NCI-H2029 (cell line): ENCODE measurements around the gene CRYGS.
"Not testable (repeated sequence)": the region's sequence is repeated elsewhere in the genome, so short reads cannot be mapped to it uniquely, and the experiment has no call there.

Experiments used
- DNase-seq: peaks from one replicate; lab custom pipeline; 2025; lab: John Stamatoyannopoulos, UW

Gene CRYGS

GRCh38 chr3:186544281-186544680 is at the start of gene CRYGS:
Gene CRYGS, minus strand, starts transcription at chr3:186544380. Its CDS starts 54 bp downstream, at chr3:186544326.
- no peak for DNase-seq

DNA sequence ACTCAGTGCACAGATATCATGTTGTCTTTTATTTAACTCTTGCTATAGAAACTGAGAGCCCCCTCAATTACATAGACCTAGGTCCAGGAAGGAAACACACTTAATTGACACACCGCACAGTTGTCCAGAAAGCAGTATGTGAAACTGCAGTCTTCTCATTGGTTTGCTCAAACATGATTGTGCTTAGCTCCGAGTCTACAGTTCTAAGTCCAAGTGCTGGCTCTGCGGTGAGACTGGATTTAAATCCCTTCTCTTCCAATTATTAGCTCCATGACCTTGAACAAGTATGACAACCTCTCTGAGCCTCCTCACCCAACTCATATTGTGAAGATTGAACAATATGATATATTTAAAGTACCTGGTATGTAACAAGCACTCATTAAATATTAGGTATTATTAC is 49.7 kb upstream of the CRYGS start:
- DNase-seq = no peak

- DNase-seq = no peak
Observed at GRCh38 chr3:186592682-186593081, 48.5 kb upstream of the CRYGS start.

- no peak for DNase-seq
Observed at GRCh38 chr3:186590580-186591295, 46.6 kb upstream of the CRYGS start.

GRCh38 chr3:186589856-186590579 is 45.8 kb upstream of the CRYGS start:
- DNase-seq = no peak

- no peak for DNase-seq
Observed at GRCh38 chr3:186589121-186589520, 44.9 kb upstream of the CRYGS start.

DNA sequence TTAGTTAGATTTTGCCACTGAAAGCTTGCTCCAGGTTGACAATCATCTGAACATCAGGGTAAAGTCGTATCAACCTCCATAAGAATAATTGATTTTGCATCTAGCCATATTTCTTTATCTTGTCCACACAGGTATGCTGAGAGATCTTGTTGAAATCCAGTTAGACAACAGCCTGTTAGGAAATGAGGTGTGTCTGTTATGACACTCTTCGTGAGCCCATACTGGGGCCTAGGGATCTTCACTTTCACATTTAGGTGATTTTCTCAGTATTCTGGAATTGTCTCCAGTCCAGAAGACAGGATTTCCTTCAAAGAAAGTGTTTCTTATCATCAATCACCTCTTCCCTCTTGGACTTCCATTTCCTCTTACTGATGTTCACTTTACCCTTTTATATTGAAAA is 44.5 kb upstream of the CRYGS start:
- no peak for DNase-seq

GRCh38 chr3:186587183-186587582 is 43.0 kb upstream of the CRYGS start:
- no peak for DNase-seq

DNA sequence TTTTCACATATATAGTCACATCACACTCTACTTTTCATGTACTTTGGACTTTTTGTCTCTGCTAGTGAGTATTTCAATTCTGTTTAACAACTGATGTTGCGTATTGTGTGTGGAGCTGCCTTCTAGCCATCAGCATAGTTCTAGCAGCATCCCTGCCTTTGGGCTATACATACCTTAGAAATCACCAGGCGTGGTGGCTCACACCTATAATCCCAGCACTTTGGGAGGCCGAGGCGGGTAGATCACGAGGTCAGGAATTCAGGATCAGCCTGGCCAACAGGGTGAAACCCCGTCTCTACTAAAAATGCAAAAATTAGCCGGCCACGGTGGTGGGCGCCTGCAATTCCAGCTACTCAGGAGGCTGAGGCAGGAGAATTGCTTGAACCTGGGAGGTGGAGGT is 42.1 kb upstream of the CRYGS start:
- DNase-seq = not testable (repeated sequence)

- DNase-seq = no peak
Observed at GRCh38 chr3:186583831-186584230, 39.7 kb upstream of the CRYGS start.

GRCh38 chr3:186582541-186582940 is 38.4 kb upstream of the CRYGS start:
- no peak for DNase-seq

GRCh38 chr3:186580785-186581184 is 36.6 kb upstream of the CRYGS start:
- DNase-seq = no peak

- no peak for DNase-seq
Observed at GRCh38 chr3:186577521-186577920, 33.3 kb upstream of the CRYGS start.

DNA sequence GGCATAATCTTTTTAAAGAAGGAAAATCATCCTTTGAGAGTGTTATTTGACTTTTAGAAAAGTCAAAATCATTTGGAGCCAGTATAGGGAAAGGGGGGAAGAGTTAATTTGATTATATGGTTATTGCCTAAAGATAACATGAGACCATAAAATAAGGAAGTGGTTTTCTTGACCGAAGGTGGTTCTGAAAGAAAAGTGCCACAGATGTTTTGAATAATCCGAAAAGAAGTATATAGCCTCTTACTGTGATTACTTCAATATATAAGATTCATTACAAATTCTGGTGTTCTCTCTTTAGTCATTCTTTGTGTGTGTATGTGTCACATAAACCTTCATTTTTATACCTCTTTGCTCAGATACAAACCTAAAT is 27.4 kb upstream of the CRYGS start:
- DNase-seq = no peak

GRCh38 chr3:186570941-186571643 is 26.9 kb upstream of the CRYGS start:
- DNase-seq = no peak

DNA sequence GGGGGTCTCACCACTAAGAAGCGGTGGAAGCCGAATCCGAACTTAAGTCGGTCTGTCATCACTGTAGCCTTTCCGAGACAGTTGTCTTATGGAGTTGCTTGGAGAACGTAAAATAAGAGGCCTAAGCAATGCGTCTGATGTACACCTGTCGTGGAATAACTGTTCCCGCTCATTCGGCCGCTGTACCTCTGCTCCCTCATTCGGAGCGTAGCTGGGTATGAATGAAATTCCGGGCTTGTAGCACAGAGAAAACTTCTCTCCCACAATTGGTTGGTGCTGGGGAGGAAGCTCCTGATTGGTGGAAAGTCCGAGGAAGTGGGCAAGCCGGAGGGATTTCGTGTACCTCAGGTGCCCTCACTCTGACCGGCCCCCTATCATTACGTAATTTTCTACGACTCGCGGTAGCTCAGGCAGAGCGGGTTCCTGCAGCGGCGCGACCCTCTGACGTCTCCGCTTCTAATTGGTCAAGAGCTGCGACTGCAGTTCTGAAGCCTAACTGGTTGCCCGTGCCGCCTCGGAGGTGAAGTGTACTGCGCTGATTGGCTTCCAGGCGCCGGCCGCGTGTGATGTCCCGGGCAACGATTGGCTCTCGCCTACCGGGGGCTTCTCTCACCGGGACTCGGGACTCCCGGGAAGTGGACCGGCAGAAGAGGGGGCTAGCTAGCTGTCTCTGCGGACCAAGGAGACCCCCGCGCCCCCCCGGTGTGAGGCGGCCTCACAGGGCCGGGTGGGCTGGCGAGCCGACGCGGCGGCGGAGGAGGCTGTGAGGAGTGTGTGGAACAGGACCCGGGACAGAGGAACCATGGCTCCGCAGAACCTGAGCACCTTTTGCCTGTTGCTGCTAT is 26.1 kb upstream of the CRYGS start, which contains the start of gene DNAJB11:
Gene DNAJB11, plus strand, starts transcription at position 625 of the 845 bp plus-strand sequence. Its CDS starts 178 bp downstream, at position 803.
- peak; percentile 99 for DNase-seq

DNA sequence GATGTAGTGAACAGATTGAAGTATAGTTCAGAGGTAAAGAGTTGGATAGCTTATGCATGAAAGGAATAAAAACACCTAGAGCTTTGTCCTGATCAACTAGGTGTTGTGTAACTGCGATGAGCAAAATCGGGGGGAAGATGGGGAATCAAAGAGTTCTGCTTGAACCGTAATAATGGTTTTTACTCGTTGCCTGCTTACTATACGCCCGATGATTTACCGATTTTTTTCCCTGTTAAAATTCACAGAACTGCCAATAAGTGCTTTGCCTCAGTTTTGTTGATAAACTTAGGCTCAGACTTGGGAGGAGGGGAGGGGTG is 25.6 kb upstream of the CRYGS start:
- DNase-seq = no peak

DNA sequence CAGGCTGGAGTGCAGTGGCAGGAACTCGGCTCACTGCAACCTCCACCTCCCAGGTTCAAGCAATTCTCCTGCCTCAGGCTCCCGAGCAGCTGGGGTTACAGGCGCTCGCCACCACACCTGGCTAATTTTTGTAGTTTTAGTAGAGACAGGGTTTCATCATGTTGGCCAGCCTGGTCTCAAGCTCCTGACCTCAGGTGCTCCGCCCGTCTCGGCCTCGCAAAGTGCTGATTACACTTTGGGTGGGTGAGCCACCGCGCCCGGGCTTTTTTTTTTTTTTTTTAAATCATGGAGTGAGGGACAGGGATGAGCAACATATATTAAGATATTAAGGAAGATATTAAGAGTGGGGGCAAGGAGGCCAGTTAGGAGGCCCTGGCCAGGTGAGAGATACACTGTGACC is 25.2 kb upstream of the CRYGS start:
- DNase-seq = not testable (repeated sequence)

- peak; percentile 68 for DNase-seq
Observed at GRCh38 chr3:186567072-186567921, 23.1 kb upstream of the CRYGS start, which contains the start of gene TBCCD1. Gene TBCCD1, minus strand, starts transcription at chr3:186567339. Its CDS starts 3,010 bp downstream, at chr3:186564329.

- no peak for DNase-seq
Observed at GRCh38 chr3:186566772-186567071, 22.5 kb upstream of the CRYGS start.

DNA sequence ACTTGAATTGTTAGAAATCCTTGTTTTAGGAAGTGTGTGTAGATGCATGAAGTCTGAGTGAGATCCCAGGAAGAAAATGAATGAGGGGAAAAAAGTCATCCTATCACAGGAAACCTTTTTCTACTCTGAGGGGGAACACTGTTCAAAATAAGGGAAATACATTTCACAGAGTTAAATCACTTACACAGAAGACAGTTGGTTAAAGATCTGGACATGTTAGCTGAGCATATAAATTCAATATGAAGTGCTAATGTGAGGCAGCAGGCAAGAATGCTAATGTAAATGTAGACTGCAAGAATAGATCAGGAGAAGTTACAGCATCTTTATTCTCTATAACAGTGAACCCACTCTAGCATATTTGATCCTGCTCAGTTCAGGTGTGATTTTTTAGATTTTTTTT is 20.4 kb upstream of the CRYGS start:
- DNase-seq = no peak
